22Rv1 (cell line): ENCODE data around the gene RAB3IL1.

Experiments
- CTCF ChIP-seq: fragments of 450-650 bp; IDR thresholded peaks from 2 replicates; pipeline ENCODE4 v1.5.1; 2017; ENCODE audit warnings: mild to moderate bottlenecking
- ZFX ChIP-seq: fragments of 450-650 bp; IDR thresholded peaks from 2 replicates; pipeline ENCODE4 v1.6.1; 2017; ENCODE audit warnings: antibody characterized with exemption, borderline replicate concordance

GRCh38 chr11:61966734-61967115 lies 49.4 kb upstream of the RAB3IL1 start:
- TF ChIP-seq CTCF (no peak), ZFX (no peak)
